Bronchial epithelial cell (primary cell): Measurements from ENCODE around the gene MED9. TPM values are rescaled to one million over a fixed set of nuclear protein-coding genes. Genes with fewer than 3 reads are reported as not detected.
"Not testable (repeated sequence)": the region's sequence is repeated elsewhere in the genome, so short reads cannot be mapped to it uniquely, and the experiment has no call there.

Source experiments
- DNase-seq: peaks from one replicate; pipeline ENCODE4 v3.0.0-alpha.2; 2010; ENCODE audit warnings: low read depth
- FAIRE-seq: peaks from 2 replicates; lab custom pipeline; 2011; peaks lifted over from hg19 to GRCh38; lab: Jason Lieb, UNC
- H3K27me3 ChIP-seq: 2 replicates; pipeline ENCODE4 v1.5.1; 2011; ENCODE audit warnings: low read length; ENCODE audit not compliant: control insufficient read depth, insufficient read depth
- H3K36me3 ChIP-seq: 2 replicates; pipeline ENCODE4 v1.5.1; 2011; ENCODE audit warnings: low read length; ENCODE audit not compliant: control insufficient read depth, insufficient read depth
- H3K4me3 ChIP-seq: 2 replicates; pipeline ENCODE4 v1.5.1; 2011; ENCODE audit warnings: mild to moderate bottlenecking, low read depth, low read length, control low read depth
- total RNA-seq: library from RNA; depleted of rRNA; stranded (reverse); fragments of >200 nt; gene quantifications from 2 replicates; pipeline ENCODE4 v1.2.1, GENCODE V29; 2014
- TF ChIP-seq, protein P1 (sequence below): IDR thresholded peaks from 2 replicates; pipeline ENCODE4 v1.5.1; 2011; ENCODE audit warnings: mild to moderate bottlenecking, moderate library complexity, low read length, control low read depth, inconsistent platforms; ENCODE audit not compliant: insufficient read depth, severe bottlenecking

Gene MED9, protein sequence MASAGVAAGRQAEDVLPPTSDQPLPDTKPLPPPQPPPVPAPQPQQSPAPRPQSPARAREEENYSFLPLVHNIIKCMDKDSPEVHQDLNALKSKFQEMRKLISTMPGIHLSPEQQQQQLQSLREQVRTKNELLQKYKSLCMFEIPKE
- 7.2 and 8.4 TPM in 2 replicates for total RNA-seq

DNA sequence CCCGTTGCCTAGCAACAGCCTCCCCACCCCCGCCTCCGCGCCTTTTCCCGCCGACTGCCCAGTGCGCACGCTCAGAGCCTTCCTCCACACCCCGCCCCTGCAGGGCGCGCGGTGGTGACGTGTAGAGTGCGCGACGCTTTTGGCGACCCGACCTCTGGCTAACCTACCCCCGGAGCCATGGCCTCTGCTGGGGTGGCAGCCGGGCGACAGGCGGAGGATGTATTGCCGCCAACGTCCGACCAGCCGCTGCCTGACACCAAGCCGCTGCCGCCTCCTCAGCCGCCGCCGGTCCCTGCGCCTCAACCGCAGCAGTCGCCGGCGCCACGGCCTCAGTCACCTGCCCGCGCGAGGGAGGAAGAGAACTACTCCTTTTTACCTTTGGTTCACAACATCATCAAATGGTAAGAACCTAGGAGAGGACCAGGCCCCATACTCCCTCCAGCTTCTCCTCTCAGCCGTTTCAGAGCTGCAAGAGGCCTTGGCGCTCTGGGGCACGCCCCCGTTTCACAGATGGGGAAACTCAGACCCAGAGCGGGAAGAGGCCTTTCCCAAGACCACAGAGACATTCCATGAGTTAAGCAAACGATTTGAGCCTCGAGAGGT, at the start of gene MED9:
MED9 (plus strand) TSS at position 136 of the 603 bp plus-strand sequence; CDS start at position 178, 42 bp downstream.
- DNase-seq (peak; percentile 71), FAIRE-seq (no peak)
- TF ChIP-seq, protein P1, sequence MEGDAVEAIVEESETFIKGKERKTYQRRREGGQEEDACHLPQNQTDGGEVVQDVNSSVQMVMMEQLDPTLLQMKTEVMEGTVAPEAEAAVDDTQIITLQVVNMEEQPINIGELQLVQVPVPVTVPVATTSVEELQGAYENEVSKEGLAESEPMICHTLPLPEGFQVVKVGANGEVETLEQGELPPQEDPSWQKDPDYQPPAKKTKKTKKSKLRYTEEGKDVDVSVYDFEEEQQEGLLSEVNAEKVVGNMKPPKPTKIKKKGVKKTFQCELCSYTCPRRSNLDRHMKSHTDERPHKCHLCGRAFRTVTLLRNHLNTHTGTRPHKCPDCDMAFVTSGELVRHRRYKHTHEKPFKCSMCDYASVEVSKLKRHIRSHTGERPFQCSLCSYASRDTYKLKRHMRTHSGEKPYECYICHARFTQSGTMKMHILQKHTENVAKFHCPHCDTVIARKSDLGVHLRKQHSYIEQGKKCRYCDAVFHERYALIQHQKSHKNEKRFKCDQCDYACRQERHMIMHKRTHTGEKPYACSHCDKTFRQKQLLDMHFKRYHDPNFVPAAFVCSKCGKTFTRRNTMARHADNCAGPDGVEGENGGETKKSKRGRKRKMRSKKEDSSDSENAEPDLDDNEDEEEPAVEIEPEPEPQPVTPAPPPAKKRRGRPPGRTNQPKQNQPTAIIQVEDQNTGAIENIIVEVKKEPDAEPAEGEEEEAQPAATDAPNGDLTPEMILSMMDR, result no peak

DNA sequence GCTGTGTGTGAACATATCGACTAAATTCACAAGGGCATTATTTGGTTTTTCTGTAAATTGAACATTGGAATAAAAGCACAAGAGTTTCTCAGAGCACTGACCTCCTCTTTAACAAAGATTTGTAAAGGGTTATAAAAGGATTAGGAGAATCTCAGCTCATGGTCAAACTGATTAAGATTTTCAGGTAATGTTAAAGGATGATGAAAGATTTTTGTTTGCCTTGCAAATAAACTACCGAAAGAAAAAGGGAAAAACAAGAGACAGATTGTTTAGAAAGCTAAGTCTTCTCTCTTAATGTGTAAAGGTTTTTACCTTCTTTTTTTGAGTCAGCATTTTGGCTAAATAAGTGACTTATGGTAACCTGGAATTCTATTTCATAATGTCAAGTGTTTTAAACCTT, 47.6 kb upstream of the MED9 start:
- FAIRE-seq (no peak), DNase-seq (no peak)
- Histone ChIP-seq H3K27me3 (peaks cover 3% of the 10 kb centered on the region), H3K4me3 (no peak overlapping the region), H3K36me3 (no peaks in the 10 kb centered on the region)
- TF ChIP-seq, protein P1, result no peak

More for the DNA sequence above, at the start of gene MED9:
- H3K27me3 ChIP-seq, result peaks cover 3% of the 10 kb centered on the region
- no peaks in the 10 kb centered on the region for H3K36me3 ChIP-seq
- H3K4me3 ChIP-seq, result peak within 1 kb of the TSS; percentile 94

DNA sequence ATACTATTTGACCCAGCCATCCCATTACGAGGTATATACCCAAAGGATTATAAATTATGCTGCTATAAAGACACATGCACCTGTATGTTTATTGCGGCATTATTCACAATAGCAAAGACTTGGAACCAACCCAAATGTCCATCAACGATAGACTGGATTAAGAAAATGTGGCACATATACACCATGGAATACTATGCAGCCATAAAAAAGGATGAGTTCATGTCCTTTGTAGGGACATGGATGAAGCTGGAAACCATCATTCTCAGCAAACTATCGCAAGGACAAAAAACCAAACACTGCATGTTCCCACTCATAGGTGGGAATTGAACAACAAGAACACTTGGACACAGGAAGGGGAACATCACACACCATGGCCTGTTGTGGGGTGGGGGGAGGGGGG, 45.9 kb upstream of the MED9 start:
- H3K27me3 ChIP-seq, FAIRE-seq, H3K4me3 ChIP-seq, DNase-seq, H3K36me3 ChIP-seq: not testable (repeated sequence)

DNA sequence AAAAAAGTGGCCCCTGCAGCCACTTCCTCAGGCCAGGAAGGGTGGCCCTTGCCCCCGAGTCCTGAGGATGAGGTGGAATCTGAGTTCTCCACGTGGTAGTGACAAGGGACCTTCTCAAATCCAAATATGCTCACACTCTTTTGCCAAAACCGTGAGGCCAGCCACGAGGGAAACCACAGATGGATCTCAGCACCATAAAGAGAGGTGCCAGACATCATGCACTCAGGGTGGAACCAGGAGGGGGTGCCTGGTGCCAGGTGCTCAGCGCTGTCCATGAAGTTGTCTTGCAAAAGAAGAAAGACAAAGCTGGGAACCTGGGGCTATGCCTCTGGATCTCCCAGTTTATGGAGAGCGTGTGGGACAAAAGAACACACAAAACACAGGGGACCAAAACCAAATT, 45.2 kb upstream of the MED9 start:
- DNase-seq (no peak), FAIRE-seq (no peak)
- H3K27me3 ChIP-seq, result peaks cover 3% of the 10 kb centered on the region
- TF ChIP-seq, protein P1, result no peak
- H3K4me3 ChIP-seq, result no peak overlapping the region
- H3K36me3 ChIP-seq, result no peaks in the 10 kb centered on the region

DNA sequence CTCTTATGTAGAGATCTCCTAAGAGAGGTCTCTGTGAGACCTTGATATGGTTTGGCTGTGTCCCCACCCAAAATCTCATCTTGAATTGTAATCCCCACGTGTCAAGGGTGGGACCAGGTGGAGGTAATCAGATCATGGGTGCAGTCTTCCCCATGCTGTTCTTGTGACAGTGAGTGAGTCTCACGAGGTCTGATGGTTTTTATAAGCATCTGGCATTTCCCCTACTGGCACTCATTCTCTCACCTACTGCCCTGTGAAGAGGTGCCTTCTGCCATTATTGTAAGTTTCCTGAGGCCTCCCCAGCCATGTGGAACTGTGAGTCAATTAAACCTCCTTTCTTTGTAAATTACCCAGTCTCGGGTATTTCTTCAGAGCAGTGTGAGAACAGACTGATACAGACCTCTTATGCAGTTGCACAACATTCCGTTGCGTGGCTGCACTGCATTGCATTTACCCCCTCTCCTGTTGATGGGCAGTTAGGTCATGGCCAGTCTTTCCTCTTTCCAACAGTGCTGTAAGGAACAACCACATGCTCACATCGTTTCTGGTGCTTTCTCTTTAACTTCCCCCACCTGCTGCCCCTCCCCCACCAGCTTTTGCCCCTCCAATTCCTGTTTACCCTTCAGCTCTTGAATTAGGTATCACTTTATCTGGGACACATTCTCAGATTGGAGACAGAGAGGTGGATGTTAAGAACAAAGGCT, 43.6 kb upstream of the MED9 start:
- peaks cover 1% of the 10 kb centered on the region for H3K27me3 ChIP-seq
- no peaks in the 10 kb centered on the region for H3K36me3 ChIP-seq
- TF ChIP-seq, protein P1, result no peak
- no peak for DNase-seq
- no peak overlapping the region for H3K4me3 ChIP-seq
- no peak for FAIRE-seq

DNA sequence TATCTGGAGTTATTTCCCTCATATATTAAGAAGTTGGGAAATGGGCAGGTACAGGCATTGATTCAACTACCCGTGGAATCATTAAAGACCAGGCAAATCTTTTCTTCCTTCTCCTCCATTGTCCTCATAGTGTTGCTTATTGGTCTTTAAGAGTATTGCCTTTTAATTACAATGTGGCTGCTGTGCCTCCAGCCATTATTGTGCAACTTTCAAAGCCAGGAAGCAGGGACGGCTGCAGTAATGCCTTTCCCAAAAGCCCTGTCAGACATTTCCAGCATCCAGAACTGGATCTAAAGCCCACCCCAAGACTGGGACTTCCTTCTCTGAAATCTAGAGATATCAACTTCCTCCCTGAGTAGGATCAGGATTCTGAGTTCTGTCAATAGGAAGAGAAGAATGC, 42.3 kb upstream of the MED9 start:
- TF ChIP-seq, protein P1, result no peak
- H3K4me3 ChIP-seq, result no peak overlapping the region
- FAIRE-seq, result no peak
- no peak for DNase-seq
- no peaks in the 10 kb centered on the region for H3K36me3 ChIP-seq
- H3K27me3 ChIP-seq, result peaks cover 1% of the 10 kb centered on the region
